Metanephros (tissue), 1 donor: ENCODE measurements around the gene EPDR1. TPM values are rescaled to one million over a fixed set of nuclear protein-coding genes. Genes with fewer than 3 reads are reported as not detected.

Experiments
- total RNA-seq: library from RNA; depleted of rRNA; stranded (reverse); fragments of >200 nt; gene quantifications from one replicate; pipeline ENCODE4 v1.2.3, GENCODE V29; 2014

The EPDR1 gene
- total RNA-seq: 34.3 TPM

DNA sequence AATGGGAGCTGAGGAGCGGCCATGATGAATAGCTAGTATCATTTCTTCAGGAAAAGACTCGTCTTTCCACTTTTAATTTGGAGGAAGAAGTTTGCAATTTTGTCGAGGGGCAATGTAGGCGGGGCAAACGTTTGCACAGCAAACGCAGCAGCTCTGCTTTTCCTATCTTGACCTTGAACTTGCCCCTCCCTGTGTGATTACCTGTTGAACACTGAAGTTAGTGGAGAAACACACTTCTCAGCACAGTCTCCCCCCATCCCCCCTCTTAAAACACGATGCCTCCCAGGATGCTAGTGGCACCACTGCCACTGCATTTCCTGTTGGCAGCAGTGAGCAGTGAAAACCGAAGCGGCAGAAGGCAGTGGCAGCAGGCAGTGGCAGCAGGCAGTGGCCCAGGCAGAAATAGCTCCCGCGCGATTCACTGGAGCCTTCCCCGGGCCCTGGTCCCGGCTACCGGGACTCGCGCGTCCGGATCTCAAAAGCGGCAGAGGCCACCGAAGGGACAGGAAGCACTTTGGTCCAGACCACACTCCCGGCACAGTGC, at the start of gene EPDR1:
TSS of gene EPDR1 (plus strand) at position 336 of the 544 bp plus-strand sequence. CDS start 300 bp downstream, outside the sequence.

GRCh38 chr7:37916673-37917660, 3.5 kb upstream of the EPDR1 start, which contains the start of gene SFRP4:
Gene SFRP4 (minus strand): TSS chr7:37916817. CDS start chr7:37916537, 280 bp downstream.

Other genes starting within 250 kb of the EPDR1 start
- 6.4 TPM for gene GPR141, start 236.9 kb upstream of the EPDR1 start, total RNA-seq
- gene NME8, start 72.0 kb upstream of the EPDR1 start, total RNA-seq: 1.2 TPM
- 11.2 TPM for gene SFRP4, start 3.8 kb upstream of the EPDR1 start, total RNA-seq